Caki2 (cell line): ENCODE results near the gene PPFIA3. TPM values are rescaled to one million over a fixed set of nuclear protein-coding genes. Genes with fewer than 3 reads are reported as not detected.

Source experiments
- DNase-seq: peaks from one replicate; pipeline ENCODE4 v3.0.0-alpha.2; 2015; ENCODE audit warnings: low read depth
- in situ Hi-C: cut with HindIII; loops from 2 replicates; pipeline ENCODE4 v1.10.0; 2016; ENCODE audit warnings: low sequenced_read_pairs, low pct_unique_long_range_greater_than_20kb, mixed read lengths
- total RNA-seq: library from RNA; depleted of rRNA; stranded (reverse); fragments of >200 nt; shearing (Covaris generic); gene quantifications from 2 replicates; pipeline ENCODE4 v1.2.3, GENCODE V29; 2014; ENCODE audit warnings: low replicate concordance

Gene PPFIA3
- total RNA-seq, 1 experiment from 2014 or later, result 39.1 TPM

DNA sequence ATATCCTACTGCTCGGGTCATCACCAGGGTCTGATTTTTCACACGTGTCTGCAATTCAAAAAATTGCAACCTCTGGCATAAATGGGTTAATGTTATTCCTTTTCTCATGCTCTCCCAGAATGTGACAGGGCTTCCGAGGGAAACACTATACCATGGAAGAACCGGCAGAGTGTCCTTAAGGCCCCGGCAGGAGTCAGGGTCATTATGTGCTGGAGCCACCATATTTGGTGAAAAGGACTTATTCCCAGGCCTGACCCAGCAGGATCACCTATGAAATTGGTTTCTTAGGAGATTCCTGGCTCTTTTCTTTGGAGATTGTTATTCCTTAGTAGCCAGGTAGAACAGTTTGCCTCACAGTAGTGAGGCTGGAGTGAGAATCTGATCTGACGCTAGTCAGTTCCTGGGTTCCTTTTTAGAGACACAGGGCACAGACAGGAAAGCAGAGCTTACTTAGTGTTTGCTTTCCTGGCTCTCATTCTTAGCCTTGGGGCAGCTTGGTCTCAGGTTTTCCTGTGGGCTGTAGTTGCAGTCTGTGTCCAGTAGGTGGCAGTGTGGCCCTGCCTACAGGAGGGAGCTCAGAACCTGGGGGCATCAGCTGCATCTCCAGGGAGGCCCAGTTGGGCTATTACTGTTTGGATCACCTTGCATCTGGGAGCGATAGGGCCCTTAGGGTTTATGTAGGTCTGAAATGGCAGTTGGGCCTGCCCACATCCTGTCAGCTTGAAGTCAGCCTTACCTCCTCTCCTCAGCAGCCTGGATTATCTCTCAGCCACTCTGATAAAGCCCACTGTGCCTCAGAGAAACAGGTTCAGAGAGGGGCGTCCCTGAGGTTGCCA lies 21.7 kb upstream of the PPFIA3 start:
- in situ Hi-C loops, result no loop called here
- peak; percentile 74 for DNase-seq

DNA sequence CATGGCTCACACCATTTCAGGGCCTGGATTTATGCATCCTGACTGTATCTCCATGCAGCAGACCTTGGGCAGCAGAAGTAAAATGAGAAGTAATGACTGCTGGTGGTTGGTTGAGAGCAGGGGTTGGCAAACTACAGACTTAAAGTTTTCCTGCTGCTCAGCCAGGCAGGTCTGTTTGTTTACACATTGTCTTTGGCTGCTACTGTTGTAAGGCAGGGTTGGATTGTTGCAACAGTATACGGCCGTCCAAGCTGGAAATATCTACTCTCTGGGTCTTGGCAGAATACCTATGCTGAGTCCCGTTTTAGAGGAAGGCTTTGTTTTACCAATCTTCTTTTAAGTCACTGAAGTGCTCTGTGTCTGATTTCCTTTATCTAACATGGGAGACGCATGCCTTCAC lies 20.5 kb upstream of the PPFIA3 start:
- DNase-seq, result no peak
- in situ Hi-C loops, result no loop called here

DNA sequence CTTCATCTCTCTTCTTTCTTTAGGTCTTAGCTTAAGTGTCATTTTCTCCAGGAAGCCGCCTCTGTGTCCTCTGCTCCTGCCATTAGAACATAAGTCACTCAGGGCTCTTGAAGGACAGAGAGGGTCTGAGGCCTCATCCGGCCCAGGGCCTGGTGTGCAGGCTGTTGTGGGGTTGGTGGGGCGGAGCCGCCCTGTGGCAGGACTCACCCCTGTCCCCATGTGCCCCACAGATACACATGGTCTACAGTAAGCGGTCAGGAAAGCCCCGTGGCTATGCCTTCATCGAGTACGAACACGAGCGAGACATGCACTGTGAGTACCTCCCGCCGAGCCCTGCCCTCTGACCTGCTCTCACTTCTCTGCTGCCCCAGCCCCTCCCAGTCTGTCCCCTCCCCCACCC lies 18.2 kb upstream of the PPFIA3 start:
- in situ Hi-C loops, result no loop called here
- DNase-seq, result no peak

DNA sequence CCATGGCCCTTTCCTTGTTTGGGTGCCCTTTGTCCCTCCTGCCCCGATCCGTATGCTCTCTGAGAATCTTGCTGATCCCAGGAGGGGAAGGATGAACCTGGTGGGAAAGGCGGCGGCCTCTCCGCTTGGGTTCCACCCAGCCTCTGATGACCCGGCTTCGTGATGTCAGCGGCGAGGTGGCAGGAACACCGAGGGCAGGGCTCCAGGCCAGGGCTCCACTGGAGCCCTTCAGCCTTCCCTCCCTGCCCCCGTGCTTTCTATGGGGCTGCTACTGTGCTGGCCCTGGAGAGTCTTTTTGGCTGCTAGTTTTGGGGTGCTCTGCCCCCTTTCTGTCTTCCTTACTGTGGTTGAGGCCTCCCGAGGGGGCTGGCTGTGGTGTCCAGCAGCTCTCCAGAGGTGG lies 17.0 kb upstream of the PPFIA3 start:
- no peak for DNase-seq
- in situ Hi-C loops, result no loop called here

DNA sequence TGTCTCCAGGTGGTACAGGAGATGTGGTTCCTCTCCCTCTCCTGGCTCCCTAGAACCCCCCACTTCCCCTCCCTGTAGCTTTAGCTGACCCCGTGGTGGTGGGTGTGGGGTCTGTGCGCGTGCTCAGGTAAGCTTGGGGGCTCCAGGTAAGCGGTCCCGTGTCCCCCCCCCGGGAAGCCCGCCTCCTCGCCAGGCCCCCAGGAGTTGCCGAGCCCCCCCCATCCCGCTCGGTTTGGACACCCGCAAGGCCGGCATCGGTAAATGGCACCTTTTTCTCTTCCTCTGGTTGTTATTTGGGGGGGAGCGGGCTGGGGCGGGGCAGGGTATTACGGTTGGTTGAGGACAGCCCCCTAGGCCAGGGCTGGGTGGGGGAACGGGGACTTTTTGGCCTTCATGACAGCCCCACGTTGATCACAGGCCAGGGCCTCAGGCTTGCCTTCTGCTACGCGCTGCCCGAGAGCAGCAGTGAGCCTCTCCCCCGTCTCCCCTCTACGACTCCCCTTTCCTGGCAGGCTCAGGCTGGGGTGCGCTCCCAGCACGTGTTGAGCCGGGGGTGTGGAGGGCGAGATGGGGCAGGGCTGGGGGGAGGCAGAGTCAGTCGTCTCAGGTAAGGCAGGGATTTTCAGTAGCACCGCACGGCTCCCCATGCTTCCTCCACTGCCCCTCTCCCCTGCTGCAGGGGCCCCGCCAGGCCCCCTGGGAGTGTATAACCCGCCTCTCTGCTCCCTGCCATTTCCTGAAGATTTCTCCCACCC lies 15.8 kb upstream of the PPFIA3 start:
- in situ Hi-C loops, result no loop called here
- DNase-seq, result no peak

DNA sequence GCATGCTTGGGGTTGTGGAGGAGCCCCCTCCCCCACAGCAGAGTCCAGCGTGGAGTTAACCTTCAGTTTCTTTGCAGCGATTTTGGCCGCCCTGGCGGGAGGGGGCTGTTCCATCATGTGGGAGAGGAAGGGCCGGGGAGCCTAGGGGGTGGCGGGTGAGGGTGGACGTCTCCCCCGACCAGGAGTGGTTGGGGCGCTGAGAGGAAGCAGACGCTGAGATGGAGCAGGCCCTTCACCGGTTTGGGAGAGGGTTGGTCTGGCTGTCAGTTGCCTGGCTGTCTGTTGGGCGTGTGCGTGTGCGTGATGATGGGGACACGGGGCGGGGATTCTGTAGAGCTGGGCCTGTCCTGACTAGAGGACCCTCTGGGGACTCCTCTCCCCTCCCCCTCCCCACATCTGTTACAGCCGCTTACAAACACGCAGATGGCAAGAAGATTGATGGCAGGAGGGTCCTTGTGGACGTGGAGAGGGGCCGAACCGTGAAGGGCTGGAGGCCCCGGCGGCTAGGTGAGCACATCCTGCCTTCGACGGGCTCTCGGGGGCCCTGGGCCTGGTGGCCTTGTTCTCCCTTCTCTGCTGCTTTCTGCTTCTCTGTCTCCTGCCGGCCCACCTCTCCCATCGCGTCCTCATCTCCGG lies 15.0 kb upstream of the PPFIA3 start:
- no peak for DNase-seq
- in situ Hi-C loops, result no loop called here

DNA sequence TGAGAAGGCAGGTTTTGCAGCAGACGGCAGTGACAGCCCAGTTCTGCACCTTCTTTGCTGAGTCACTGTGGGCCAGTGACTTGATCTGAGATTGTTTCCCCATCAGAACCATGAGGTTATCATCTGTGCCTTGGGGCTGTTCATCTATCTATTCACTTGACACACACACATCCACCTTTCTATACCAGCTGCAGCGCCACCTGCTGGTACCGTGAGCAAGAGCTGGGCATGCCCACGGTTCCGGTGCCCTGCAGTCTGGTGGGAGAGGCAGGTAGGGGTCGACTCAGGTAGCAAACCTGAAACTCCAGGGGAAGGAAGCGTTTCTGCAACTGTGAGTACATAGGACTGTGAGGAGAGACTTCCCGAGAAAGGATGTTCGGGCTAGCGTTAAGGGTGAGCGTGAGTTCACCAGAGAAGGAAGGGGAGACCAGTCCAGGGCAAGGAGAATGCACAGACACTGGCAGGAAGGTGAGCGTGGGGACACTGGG lies 12.7 kb upstream of the PPFIA3 start:
- in situ Hi-C loops, result no loop called here
- peak; percentile 65 for DNase-seq

DNA sequence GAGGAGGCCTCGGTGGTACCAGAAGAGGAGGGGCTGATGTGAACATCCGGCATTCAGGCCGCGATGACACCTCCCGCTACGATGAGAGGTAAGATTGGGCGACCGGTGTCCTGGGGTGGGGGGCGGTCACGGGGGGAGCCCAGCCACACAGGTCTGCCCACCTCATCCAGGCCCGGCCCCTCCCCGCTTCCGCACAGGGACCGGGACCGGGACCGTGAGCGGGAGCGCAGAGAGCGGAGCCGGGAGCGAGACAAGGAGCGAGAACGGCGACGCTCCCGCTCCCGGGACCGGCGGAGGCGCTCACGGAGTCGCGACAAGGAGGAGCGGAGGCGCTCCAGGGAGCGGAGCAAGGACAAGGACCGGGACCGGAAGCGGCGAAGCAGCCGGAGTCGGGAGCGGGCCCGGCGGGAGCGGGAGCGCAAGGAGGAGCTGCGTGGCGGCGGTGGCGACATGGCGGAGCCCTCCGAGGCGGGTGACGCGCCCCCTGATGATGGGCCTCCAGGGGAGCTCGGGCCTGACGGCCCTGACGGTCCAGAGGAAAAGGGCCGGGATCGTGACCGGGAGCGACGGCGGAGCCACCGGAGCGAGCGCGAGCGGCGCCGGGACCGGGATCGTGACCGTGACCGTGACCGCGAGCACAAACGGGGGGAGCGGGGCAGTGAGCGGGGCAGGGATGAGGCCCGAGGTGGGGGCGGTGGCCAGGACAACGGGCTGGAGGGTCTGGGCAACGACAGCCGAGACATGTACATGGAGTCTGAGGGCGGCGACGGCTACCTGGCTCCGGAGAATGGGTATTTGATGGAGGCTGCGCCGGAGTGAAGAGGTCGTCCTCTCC lies 11.5 kb upstream of the PPFIA3 start:
- no peak for DNase-seq
- in situ Hi-C loops, result no loop called here

DNA sequence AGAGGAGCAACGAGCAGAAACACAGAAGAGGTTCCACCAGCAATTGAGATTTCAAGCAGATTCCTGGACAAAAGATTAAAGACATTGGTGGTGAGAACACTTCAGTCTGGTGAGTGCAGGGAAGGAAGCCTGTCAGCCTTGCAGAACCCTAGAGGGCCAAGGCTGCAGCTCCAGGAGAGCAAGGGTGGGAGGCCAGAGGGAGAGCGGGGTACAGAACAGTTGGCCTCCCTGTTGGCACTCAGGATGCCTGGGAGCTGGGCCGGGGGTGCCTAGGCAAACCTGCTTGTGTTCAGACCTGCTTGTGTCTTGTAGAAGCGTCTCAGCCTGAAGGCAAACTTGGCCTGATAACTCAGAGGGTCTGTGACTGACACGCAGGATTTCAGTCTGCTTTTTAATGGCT lies 10.3 kb upstream of the PPFIA3 start:
- in situ Hi-C loops, result no loop called here
- DNase-seq, result no peak

DNA sequence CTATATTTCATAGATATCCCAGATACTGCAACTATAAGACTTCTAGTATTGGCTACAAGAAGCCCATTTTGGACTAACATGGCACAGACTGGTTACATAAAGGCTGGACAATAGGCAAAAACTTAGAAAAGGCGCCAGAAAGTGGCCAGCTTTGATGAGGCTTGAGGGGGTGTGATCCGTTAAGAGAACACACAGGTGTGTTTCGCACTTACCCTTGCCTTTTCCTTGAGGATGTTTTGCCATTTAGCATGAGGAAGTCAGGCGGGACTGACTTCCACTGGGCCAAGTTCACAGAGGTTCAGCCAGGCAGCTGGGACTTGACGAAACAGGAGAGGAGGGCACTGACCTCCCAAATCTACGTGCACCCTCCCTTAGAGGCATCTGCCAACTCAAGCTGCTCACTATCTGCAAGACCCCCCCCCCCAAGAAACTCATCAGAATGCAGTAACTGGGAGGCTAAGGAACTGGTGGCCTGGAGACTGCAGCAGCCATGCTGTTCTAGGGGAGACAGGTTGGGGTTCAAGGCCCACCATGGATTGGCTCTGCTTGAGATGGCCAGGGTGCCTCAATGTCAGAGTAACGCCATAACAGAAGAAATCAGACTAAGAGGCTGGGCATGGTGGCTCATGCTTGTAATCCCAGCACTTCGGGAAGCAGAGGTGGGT lies 9.6 kb upstream of the PPFIA3 start:
- DNase-seq, result no peak
- in situ Hi-C loops, result no loop called here

DNA sequence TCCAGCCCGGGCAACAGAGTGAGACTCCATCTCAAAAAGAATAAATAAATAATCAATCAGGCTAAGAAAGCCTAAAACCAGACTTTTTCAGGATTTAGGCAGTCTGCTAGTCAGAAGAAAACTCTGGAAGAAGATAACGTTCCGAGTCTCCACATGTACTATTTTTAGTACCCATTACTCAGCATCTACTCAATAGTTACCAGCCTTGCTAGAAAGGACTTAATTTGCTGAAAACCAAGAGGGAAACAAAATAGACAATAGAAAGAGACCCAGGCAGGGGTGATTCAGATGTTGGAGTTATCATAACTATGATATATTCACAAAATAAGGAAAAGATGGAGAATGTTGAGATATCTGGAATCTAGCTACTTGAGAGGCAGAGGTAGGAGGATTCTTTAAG lies 8.8 kb upstream of the PPFIA3 start:
- in situ Hi-C loops, result no loop called here

DNA sequence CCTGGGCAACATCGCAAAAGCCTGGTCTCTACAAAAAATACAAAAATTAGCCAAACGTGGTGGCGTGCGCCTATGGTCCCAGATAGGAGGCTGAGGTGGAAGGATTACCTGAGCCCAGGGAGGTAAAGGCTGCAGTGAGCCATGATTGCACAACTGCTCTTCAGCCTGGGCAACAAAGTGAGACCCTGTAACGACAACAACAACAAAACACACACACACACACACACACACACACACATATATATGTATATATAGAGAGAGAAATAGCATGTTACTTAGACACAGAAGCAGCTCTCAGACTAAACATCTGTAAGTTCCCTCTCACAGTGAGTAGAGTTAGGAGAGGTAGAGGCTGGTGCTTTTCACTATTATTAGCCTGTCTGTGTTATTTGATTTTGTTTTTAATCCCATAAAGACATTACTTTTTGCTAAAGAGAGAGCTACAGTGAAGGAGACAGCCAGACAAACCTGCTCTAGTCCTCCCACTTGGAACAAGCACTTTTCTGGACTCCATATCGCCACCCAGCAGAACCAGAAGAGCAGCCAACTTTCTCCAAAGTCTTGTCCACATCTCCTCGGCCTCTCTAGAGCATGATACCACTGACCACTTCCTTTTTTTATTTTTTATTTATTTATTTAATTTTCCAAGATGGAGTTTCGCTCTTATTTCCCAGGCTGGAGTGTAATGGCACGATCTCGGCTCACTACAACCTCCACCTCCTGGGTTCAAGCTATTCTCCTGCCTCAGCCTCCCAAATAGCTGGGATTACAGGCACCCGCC lies 7.9 kb upstream of the PPFIA3 start:
- in situ Hi-C loops, result no loop called here

More for the DNA sequence above, 8.8 kb upstream of the PPFIA3 start:
- DNase-seq, result no peak

DNA sequence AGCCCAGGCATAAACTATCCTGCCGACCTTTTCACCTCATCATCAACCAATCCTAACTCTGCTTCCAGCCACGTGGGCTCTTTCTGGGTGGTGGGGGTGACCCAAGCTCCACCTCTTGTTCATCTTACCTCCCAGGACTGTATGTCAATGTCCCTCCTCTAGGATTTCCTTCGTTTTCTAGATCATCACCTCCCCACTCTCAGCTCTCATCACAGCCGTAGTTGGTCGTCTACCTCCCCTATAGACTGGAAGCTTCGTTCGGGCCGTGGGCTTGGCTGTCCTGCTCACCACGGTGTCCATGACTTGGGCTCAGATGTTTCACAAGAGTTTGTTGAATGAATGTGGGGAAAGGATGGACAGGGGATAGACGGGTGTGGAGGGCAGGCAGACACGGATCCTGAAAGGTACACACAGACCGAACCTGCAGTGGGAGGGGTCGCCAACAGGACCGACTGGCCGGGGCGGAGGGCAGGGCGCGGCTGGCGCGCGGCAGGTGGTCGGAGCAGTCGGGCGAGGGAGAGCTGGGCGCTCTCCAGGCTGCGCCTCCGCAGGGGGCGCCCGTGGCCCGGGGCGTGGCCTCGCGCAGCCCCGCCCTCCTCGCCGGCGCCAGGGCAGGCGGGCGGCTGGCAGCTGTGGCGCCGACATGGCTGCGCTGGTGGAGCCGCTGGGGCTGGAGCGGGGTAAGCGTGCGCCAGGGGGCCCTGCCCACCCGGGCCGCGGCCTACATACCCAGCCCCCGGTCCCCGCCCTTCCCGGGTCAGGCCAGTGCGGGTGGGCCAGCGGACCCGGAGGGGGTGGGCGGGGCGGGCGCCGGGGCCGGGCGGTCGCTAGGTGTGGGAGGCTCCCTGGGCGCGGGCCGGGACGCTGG lies 5.3 kb upstream of the PPFIA3 start, which contains the start of gene LIN7B:
Gene LIN7B, plus strand, starts transcription at position 609 of the 868 bp plus-strand sequence. Its CDS starts 35 bp downstream, at position 644.
- peak; percentile 87 for DNase-seq
- in situ Hi-C loops, result no loop called here

More for the DNA sequence above, 7.9 kb upstream of the PPFIA3 start:
- DNase-seq, result no peak

DNA sequence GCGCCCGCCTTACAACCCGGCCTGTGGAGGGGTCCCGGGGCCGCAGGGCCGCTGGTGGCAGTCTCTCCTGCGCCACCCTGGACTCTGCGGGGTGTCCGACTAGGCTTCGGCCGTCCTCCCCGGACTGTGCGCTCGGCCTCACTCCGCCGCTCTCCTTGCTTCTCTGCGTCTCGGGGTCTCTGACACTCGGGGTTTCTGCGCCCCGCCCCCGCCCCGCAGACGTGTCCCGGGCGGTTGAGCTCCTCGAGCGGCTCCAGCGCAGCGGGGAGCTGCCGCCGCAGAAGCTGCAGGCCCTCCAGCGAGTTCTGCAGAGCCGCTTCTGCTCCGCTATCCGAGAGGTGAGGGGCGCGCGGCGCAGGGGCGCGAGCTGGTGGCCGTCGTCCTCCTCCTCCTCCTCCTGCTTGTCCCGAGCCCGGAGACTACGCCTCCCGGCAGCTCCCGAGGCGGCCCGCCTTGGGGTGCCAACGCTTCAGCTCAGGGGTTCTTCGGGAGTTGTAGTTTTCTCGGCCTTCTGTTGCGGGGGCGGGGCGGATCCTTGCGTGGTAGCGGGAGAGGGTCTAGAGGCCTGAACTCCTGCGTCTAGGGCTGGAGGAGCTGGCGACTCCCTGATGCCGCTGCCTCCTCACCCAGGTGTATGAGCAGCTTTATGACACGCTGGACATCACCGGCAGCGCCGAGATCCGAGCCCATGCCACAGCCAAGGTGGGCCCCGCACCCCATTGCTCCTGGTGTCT lies 4.5 kb upstream of the PPFIA3 start:
- DNase-seq, result peak; percentile 39
- in situ Hi-C loops, result no loop called here

DNA sequence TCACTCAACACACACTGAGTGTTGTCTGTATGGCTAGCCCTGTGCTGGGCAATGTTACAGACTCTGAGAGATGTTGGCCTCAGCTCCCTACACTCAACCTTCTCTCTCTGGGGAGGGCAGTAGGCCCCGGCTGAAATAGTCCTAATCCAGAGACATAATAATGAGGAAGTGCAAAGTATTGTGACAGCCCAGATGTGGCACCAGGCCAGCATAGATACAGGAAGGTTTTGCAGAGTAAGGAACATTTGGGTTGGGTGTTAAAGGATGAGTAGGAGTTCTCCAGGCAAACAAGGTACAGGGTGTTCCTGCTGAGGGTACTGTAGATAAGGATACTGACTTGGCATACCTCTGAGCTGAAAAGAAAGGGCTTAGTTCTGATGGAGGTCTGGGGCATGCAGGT lies 2.8 kb upstream of the PPFIA3 start:
- no peak for DNase-seq
- in situ Hi-C loops, result no loop called here
